Measurements from ENCODE around the gene NAT16. TPM values are rescaled to one million over a fixed set of nuclear protein-coding genes. Genes with fewer than 3 reads are reported as not detected.

Gene NAT16
- total RNA-seq, 1 donor: not detected

GRCh38 chr7:101166909-101167644 lies 13.0 kb downstream of the NAT16 start:
- no peak overlapping the region for H3K4me3 ChIP-seq (ENCODE audit: low read depth, low read length)
- DNase-seq (ENCODE audit: low read depth): no peak
- TF ChIP-seq CTCF (IDR thresholded peaks at IDR 0.05; ENCODE audit: insufficient read depth, low read length): no peak

- no peak overlapping the region for H3K4me3 ChIP-seq (ENCODE audit: low read depth, low read length)
- no peak for TF ChIP-seq CTCF (IDR thresholded peaks at IDR 0.05; ENCODE audit: insufficient read depth, low read length)
- no peak for DNase-seq (ENCODE audit: low read depth)
Measured at GRCh38 chr7:101166648-101166908, 13.5 kb downstream of the NAT16 start.

GRCh38 chr7:101165958-101166647 lies 14.0 kb downstream of the NAT16 start:
- peak overlapping the region; percentile 25 for H3K4me3 ChIP-seq (ENCODE audit: low read depth, low read length)
- no peak for TF ChIP-seq CTCF (IDR thresholded peaks at IDR 0.05; ENCODE audit: insufficient read depth, low read length)
- DNase-seq (ENCODE audit: low read depth): no peak

GRCh38 chr7:101165075-101165957 lies 14.8 kb downstream of the NAT16 start, which contains the start of gene VGF:
TSS of gene VGF (minus strand) at chr7:101165569. CDS start at chr7:101164843, 726 bp downstream.
- TF ChIP-seq CTCF (IDR thresholded peaks at IDR 0.05; ENCODE audit: insufficient read depth, low read length): no peak
- peak; percentile 82 for DNase-seq (ENCODE audit: low read depth)
- peak within 1 kb of the TSS; percentile 25 for H3K4me3 ChIP-seq (ENCODE audit: low read depth, low read length)

GRCh38 chr7:101164071-101164840 lies 15.8 kb downstream of the NAT16 start:
- DNase-seq (ENCODE audit: low read depth): peak; percentile 62
- H3K4me3 ChIP-seq (ENCODE audit: low read depth, low read length): peak overlapping the region; percentile 5
- no peak for TF ChIP-seq CTCF (IDR thresholded peaks at IDR 0.05; ENCODE audit: insufficient read depth, low read length)
